GM18861 (cell line): ENCODE results near the gene CALN1.
"Not testable (repeated sequence)": the region's sequence is repeated elsewhere in the genome, so short reads cannot be mapped to it uniquely, and the experiment has no call there.

Source experiments
- ATAC-seq: cut with Tn5 transposase; IDR thresholded peaks from one replicate; pipeline ENCODE4 v1.9.1; 2021; ENCODE audit not compliant: unreplicated experiment

Gene CALN1

GRCh38 chr7:72101444-72101843 lies 310.7 kb downstream of the CALN1 start:
- no peak for ATAC-seq

- ATAC-seq = no peak
Measured at GRCh38 chr7:72099784-72100183, 312.4 kb downstream of the CALN1 start.

- ATAC-seq = no peak
Measured at GRCh38 chr7:72098807-72099580, 313.1 kb downstream of the CALN1 start.

GRCh38 chr7:72097226-72097625 lies 314.9 kb downstream of the CALN1 start:
- ATAC-seq = no peak

GRCh38 chr7:72092769-72093168 lies 319.4 kb downstream of the CALN1 start:
- no peak for ATAC-seq

GRCh38 chr7:72087926-72088325 lies 324.2 kb downstream of the CALN1 start:
- no peak for ATAC-seq

- ATAC-seq = no peak
Measured at GRCh38 chr7:72080865-72081510, 331.1 kb downstream of the CALN1 start.

- no peak for ATAC-seq
Measured at GRCh38 chr7:72080341-72080766, 331.8 kb downstream of the CALN1 start.

GRCh38 chr7:72078856-72079255 lies 333.3 kb downstream of the CALN1 start:
- no peak for ATAC-seq

- no peak for ATAC-seq
Measured at GRCh38 chr7:72078301-72078700, 333.8 kb downstream of the CALN1 start.

- ATAC-seq = no peak
Measured at GRCh38 chr7:72077786-72078185, 334.4 kb downstream of the CALN1 start.

GRCh38 chr7:72072901-72073300 lies 339.2 kb downstream of the CALN1 start:
- ATAC-seq = no peak

- no peak for ATAC-seq
Measured at GRCh38 chr7:72069263-72069662, 342.9 kb downstream of the CALN1 start.

GRCh38 chr7:72065764-72066163 lies 346.4 kb downstream of the CALN1 start:
- not testable (repeated sequence) for ATAC-seq

GRCh38 chr7:72064916-72065315 lies 347.2 kb downstream of the CALN1 start:
- ATAC-seq = no peak

- no peak for ATAC-seq
Measured at GRCh38 chr7:72063330-72063729, 348.8 kb downstream of the CALN1 start.

- no peak for ATAC-seq
Measured at GRCh38 chr7:72062666-72063065, 349.5 kb downstream of the CALN1 start.

GRCh38 chr7:72059925-72060324 lies 352.2 kb downstream of the CALN1 start:
- ATAC-seq = no peak

GRCh38 chr7:72058579-72058978 lies 353.6 kb downstream of the CALN1 start:
- no peak for ATAC-seq

GRCh38 chr7:72057796-72058195 lies 354.3 kb downstream of the CALN1 start:
- no peak for ATAC-seq

GRCh38 chr7:72057231-72057630 lies 354.9 kb downstream of the CALN1 start:
- no peak for ATAC-seq

- ATAC-seq = no peak
Measured at GRCh38 chr7:72055426-72055825, 356.7 kb downstream of the CALN1 start.

GRCh38 chr7:72053292-72053691 lies 358.8 kb downstream of the CALN1 start:
- no peak for ATAC-seq
